MM.1S (cell line): ENCODE measurements around the gene APOM.

Experiments used
- DNase-seq: peaks from one replicate; pipeline ENCODE4 v3.0.0-alpha.2; 2015
- H2AFZ ChIP-seq: fragments of 300-600 bp; sonication (generic); 2 replicates; pipeline ENCODE4 v1.6.0; 2016; ENCODE audit warnings: antibody characterized with exemption, low read length
- H3F3A ChIP-seq: fragments of 300-600 bp; sonication (generic); 2 replicates; pipeline ENCODE4 v1.6.1; 2016; ENCODE audit warnings: mild to moderate bottlenecking, antibody characterized with exemption, low read length, moderate library complexity, mixed read lengths; ENCODE audit not compliant: insufficient read depth
- H3K27ac ChIP-seq: fragments of 300-600 bp; sonication (generic); 2 replicates; pipeline ENCODE4 v1.5.1; 2016; ENCODE audit warnings: mild to moderate bottlenecking, low read length
- H3K27me3 ChIP-seq: fragments of 300-600 bp; sonication (generic); replicated peaks from 2 replicates; pipeline ENCODE4 v1.6.0; 2016; ENCODE audit warnings: low read length; ENCODE audit not compliant: insufficient read depth
- H3K36me3 ChIP-seq: fragments of 300-600 bp; sonication (generic); replicated peaks from 2 replicates; pipeline ENCODE4 v1.6.1; 2016; ENCODE audit warnings: mild to moderate bottlenecking, low read length, mixed read lengths; ENCODE audit not compliant: insufficient read depth
- H3K4me1 ChIP-seq: fragments of 300-600 bp; sonication (generic); 2 replicates; pipeline ENCODE4 v1.6.1; 2016; ENCODE audit warnings: low read length, mixed read lengths
- H3K4me2 ChIP-seq: fragments of 300-600 bp; sonication (generic); 2 replicates; pipeline ENCODE4 v1.6.0; 2016; ENCODE audit warnings: low read depth, low read length
- H3K4me3 ChIP-seq: fragments of 300-600 bp; sonication (generic); 2 replicates; pipeline ENCODE4 v1.5.1; 2016; ENCODE audit warnings: low read length, mixed read lengths
- H3K79me2 ChIP-seq: fragments of 300-600 bp; sonication (generic); 2 replicates; pipeline ENCODE4 v1.6.1; 2016; ENCODE audit warnings: mixed run types, low read length, mixed read lengths
- H3K9ac ChIP-seq: fragments of 300-600 bp; sonication (generic); 2 replicates; pipeline ENCODE4 v1.6.1; 2016; ENCODE audit warnings: low read length, mixed read lengths
- H3K9me2 ChIP-seq: fragments of 300-600 bp; sonication (generic); replicated peaks from 2 replicates; pipeline ENCODE4 v1.6.1; 2016; ENCODE audit warnings: mild to moderate bottlenecking, low read length, mixed read lengths; ENCODE audit not compliant: insufficient read depth
- H3K9me3 ChIP-seq: fragments of 300-600 bp; sonication (generic); replicated peaks from 2 replicates; pipeline ENCODE4 v1.6.1; 2016; ENCODE audit warnings: mild to moderate bottlenecking, low read length, mixed read lengths; ENCODE audit not compliant: insufficient read depth
- H4K20me1 ChIP-seq: fragments of 300-600 bp; sonication (generic); 2 replicates; pipeline ENCODE4 v1.6.1; 2016; ENCODE audit warnings: mild to moderate bottlenecking, low read length, moderate library complexity, mixed read lengths; ENCODE audit not compliant: insufficient read depth
- EZH2 ChIP-seq: fragments of 300-600 bp; sonication (generic); optimal IDR thresholded peaks from 2 replicates; pipeline ENCODE3; 2017; ENCODE audit warnings: low read depth, mild to moderate bottlenecking, antibody characterized with exemption, low read length, mixed read lengths
- EZH2phosphoT487 ChIP-seq: fragments of 300-600 bp; sonication (generic); IDR thresholded peaks from 2 replicates; pipeline ENCODE4 v1.6.1; 2018; ENCODE audit warnings: antibody characterized with exemption, low read length
- TF ChIP-seq, protein P1 (sequence below): fragments of 300-600 bp; sonication (generic); IDR thresholded peaks from 2 replicates; pipeline ENCODE4 v1.5.1; 2016; ENCODE audit warnings: antibody characterized with exemption, low read length, mixed read lengths

Gene APOM

DNA sequence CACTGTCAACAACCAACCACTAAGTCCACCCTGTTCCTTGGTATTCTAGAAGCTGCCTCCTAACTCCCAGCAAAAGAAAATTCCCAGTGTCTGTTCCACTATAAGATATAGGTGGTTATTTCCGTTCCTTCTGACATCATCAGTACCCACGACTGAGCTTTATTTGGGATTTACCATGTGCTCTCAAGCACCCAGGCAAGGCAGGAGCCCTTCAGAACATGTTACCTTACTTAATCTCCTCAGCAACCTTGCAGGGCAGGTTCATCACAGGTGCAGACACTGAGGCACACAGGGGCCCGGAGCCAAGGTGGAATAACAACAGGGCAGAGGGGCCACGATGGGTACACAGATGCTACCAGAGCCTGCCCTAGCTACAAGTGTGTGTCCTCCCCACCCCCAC, 36.7 kb downstream of the APOM start:
- no peaks in the 10 kb centered on the region for H3K9me2 ChIP-seq
- TF ChIP-seq, protein P1, sequence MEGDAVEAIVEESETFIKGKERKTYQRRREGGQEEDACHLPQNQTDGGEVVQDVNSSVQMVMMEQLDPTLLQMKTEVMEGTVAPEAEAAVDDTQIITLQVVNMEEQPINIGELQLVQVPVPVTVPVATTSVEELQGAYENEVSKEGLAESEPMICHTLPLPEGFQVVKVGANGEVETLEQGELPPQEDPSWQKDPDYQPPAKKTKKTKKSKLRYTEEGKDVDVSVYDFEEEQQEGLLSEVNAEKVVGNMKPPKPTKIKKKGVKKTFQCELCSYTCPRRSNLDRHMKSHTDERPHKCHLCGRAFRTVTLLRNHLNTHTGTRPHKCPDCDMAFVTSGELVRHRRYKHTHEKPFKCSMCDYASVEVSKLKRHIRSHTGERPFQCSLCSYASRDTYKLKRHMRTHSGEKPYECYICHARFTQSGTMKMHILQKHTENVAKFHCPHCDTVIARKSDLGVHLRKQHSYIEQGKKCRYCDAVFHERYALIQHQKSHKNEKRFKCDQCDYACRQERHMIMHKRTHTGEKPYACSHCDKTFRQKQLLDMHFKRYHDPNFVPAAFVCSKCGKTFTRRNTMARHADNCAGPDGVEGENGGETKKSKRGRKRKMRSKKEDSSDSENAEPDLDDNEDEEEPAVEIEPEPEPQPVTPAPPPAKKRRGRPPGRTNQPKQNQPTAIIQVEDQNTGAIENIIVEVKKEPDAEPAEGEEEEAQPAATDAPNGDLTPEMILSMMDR = no peak
- TF ChIP-seq EZH2 (no peak), EZH2phosphoT487 (no peak)
- H3F3A ChIP-seq = no peaks in the 10 kb centered on the region
- H3K4me3 ChIP-seq = no peak overlapping the region
- no peaks in the 10 kb centered on the region for H3K4me1 ChIP-seq
- no peak overlapping the region for H2AFZ ChIP-seq
- no peak overlapping the region for H3K9ac ChIP-seq
- no peaks in the 10 kb centered on the region for H4K20me1 ChIP-seq
- H3K36me3 ChIP-seq = no peaks in the 10 kb centered on the region
- DNase-seq = no peak
- H3K79me2 ChIP-seq = 0 out of 2 replicates have a peak, but pooled peaks cover under 1% of the 10 kb centered on the region
- no peaks in the 10 kb centered on the region for H3K27me3 ChIP-seq
- no peak overlapping the region for H3K4me2 ChIP-seq
- H3K9me3 ChIP-seq = no peaks in the 10 kb centered on the region
- H3K27ac ChIP-seq = no peak overlapping the region

DNA sequence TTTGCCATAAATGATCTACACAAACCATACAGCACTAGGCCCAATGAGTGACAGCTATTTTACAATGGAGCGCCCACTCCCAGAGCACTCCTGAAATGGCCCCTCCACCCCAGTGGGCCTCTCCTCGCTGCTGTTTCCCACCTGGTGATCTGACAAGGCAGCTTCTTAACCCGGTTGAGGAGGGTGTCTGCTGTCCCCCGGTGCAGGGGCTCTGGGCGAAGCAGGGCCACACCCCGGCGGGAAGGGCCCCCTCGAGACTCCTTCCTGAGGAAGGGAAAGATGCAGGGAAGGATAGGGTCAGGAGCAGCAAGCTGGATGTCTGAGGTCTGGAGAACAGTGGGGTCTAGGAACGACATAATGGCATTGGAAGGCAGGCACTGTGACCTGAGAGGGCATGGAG, 37.2 kb downstream of the APOM start:
- TF ChIP-seq, protein P1 = no peak
- TF ChIP-seq EZH2 = no peak
- H3K4me3 ChIP-seq = no peak overlapping the region
- no peaks in the 10 kb centered on the region for H3K9me3 ChIP-seq
- H3F3A ChIP-seq = no peaks in the 10 kb centered on the region
- no peak overlapping the region for H3K9ac ChIP-seq
- no peaks in the 10 kb centered on the region for H3K36me3 ChIP-seq
- no peak for DNase-seq
- H3K27me3 ChIP-seq = no peaks in the 10 kb centered on the region
- H3K79me2 ChIP-seq = 0 out of 2 replicates have a peak, but pooled peaks cover 5% of the 10 kb centered on the region
- H4K20me1 ChIP-seq = no peaks in the 10 kb centered on the region
- no peaks in the 10 kb centered on the region for H3K4me1 ChIP-seq
- H3K9me2 ChIP-seq = no peaks in the 10 kb centered on the region
- no peak overlapping the region for H3K27ac ChIP-seq
- no peak overlapping the region for H2AFZ ChIP-seq
- no peak overlapping the region for H3K4me2 ChIP-seq

DNA sequence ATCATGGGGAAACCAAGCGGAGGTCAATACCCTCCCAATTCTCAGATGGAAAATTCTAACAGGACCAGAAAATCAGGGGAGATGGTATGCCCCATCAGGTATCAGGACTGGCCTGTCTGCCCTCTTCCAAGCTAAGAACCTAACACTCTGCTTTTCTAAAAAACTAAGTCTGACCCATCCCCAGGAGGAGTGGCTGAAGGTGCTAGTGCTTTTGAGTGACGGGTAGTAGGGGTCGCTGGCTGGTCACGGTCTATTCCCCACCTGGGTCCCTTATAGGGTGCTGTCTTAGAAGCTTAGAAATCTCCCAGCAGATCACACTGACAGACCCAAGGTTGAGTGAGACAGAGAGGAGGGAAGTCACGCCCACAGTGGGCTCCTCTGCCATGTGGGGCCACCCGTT, 37.8 kb downstream of the APOM start:
- Histone ChIP-seq H3K4me3 (no peak overlapping the region), H3K4me1 (no peaks in the 10 kb centered on the region), H3F3A (no peaks in the 10 kb centered on the region), H3K9me3 (no peaks in the 10 kb centered on the region), H3K27ac (no peak overlapping the region), H3K9ac (no peak overlapping the region), H3K27me3 (no peaks in the 10 kb centered on the region), H2AFZ (no peak overlapping the region), H3K79me2 (0 out of 2 replicates have a peak, but pooled peaks cover 5% of the 10 kb centered on the region), H3K4me2 (no peak overlapping the region), H4K20me1 (no peaks in the 10 kb centered on the region), H3K36me3 (no peaks in the 10 kb centered on the region), H3K9me2 (no peaks in the 10 kb centered on the region)
- TF ChIP-seq, protein P1 = no peak
- TF ChIP-seq EZH2phosphoT487 (no peak), EZH2 (no peak)
- no peak for DNase-seq
